K562 (cell line): ENCODE results near the gene ZDHHC22. TPM values are rescaled to one million over a fixed set of nuclear protein-coding genes. Genes with fewer than 3 reads are reported as not detected.

Experiments used
- ARID3B ChIP-seq: fragments of 250-450 bp; sonication (Bioruptor Pico); IDR thresholded peaks from 2 replicates; pipeline ENCODE4 v1.4.0; 2020; ENCODE audit warnings: borderline replicate concordance
- BMI1 ChIP-seq: fragments of 150-350 bp; IDR thresholded peaks from 2 replicates; pipeline ENCODE4 v1.6.1; 2014; ENCODE audit warnings: low read length
- C11orf30 ChIP-seq: fragments of 450-650 bp; IDR thresholded peaks from 2 replicates; pipeline ENCODE4 v1.6.1; 2016; ENCODE audit warnings: low read depth, mild to moderate bottlenecking
- CREM ChIP-seq: IDR thresholded peaks from 2 replicates; pipeline ENCODE4 v1.6.1; 2014; ENCODE audit warnings: antibody characterized with exemption, low read depth
- DEAF1 ChIP-seq: fragments of 450-650 bp; formaldehyde crosslinking; IDR thresholded peaks from 2 replicates; pipeline ENCODE4 v1.4.0; 2020; ENCODE audit warnings: mild to moderate bottlenecking, moderate library complexity
- GTF2B ChIP-seq: IDR thresholded peaks from 2 replicates; pipeline ENCODE4 v1.6.1; 2011; ENCODE audit not compliant: insufficient read length; ENCODE audit errors: extremely low read depth
- NR2C1 ChIP-seq, 2 experiments: fragments of 450-650 bp; IDR thresholded peaks; 2 replicates each; pipeline ENCODE4 v1.6.1; 2017; ENCODE audit warnings: mild to moderate bottlenecking in 2 of 2, antibody characterized with exemption in 1 of 2, inconsistent platforms in 1 of 2, missing compliant biosample characterization in 1 of 2, missing genetic modification characterization in 1 of 2
- RB1 ChIP-seq: fragments of 450-650 bp; IDR thresholded peaks from 2 replicates; pipeline ENCODE4 v1.6.1; 2017; ENCODE audit warnings: low read depth, mild to moderate bottlenecking
- RBM15 ChIP-seq: fragments of 200-400 bp; formaldehyde crosslinking; IDR thresholded peaks from 2 replicates; pipeline ENCODE4 v1.6.1; 2018; ENCODE audit warnings: mild to moderate bottlenecking, low read length, moderate library complexity; ENCODE audit not compliant: insufficient read depth
- RUNX1 ChIP-seq: sonication (generic); IDR thresholded peaks from 2 replicates; pipeline ENCODE4 v1.6.1; 2016; ENCODE audit warnings: antibody characterized with exemption, low read depth
- TEAD1 ChIP-seq, 2 experiments: fragments of 450-650 bp in 1 of 2; sonication (generic) in 1 of 2; formaldehyde crosslinking; IDR thresholded peaks; 2 replicates each; pipeline versions ENCODE4 v1.4.0 to v1.8.0; 2020 to 2022; ENCODE audit warnings: mild to moderate bottlenecking in 2 of 2, missing genetic modification reagents in 1 of 2
- ZBTB7A ChIP-seq: IDR thresholded peaks from 2 replicates; pipeline ENCODE4 v1.6.1; 2011; ENCODE audit warnings: low read depth, mild to moderate bottlenecking, low read length, moderate library complexity, borderline replicate concordance; ENCODE audit not compliant: control insufficient read depth
- ZHX1 ChIP-seq: fragments of 150-350 bp; conservative IDR thresholded peaks from 2 replicates; pipeline ENCODE4 v1.6.1; 2014; ENCODE audit warnings: low read length
- ZNF639 ChIP-seq, 2 experiments: fragments of 200-800 bp in 1 of 2; sonication (Bioruptor generic) in 1 of 2; sonication (generic) in 1 of 2; formaldehyde crosslinking in 1 of 2; IDR thresholded peaks in 1 of 2; conservative IDR thresholded peaks in 1 of 2; 2 replicates each; pipeline versions ENCODE4 v1.5.0 to v1.6.1; 2016 to 2020; ENCODE audit warnings: missing compliant biosample characterization in 1 of 2, missing genetic modification characterization in 1 of 2, missing genetic modification reagents in 1 of 2
- polyA plus RNA-seq, 8 experiments: library from polyadenylated mRNA; depleted of rRNA in 4 of 8; stranded (reverse) in 5 of 8; unstranded in 3 of 8; fragments of >200 nt; fragmentation: Nextera tagmentation in 2 of 8; fragmentation: Illumina TruSeq in 1 of 8; extraction: Ambion mirVana in 2 of 8; extraction: Trizol in 1 of 8; gene quantifications; 2 replicates each; pipeline versions ENCODE4 v1.2.1 to v1.2.3, GENCODE V29; 2011 to 2014; ENCODE audit warnings: inconsistent platforms in 1 of 8, missing spikeins in 1 of 8
- total RNA-seq, 7 experiments: library from RNA; depleted of rRNA in 6 of 7; stranded (reverse); fragments of >200 nt in 6 of 7; fragmentation: Illumina TruSeq in 2 of 7; extraction: Trizol in 2 of 7; gene quantifications; 2 replicates each; pipeline versions ENCODE4 v1.2.1 to v1.2.3, GENCODE V29; 2011 to 2021; ENCODE audit warnings: low replicate concordance in 1 of 7

The ZDHHC22 gene
- total and polyA plus RNA-seq, 9 of the 15 experiments (the other 6 are each of a cell fraction or from before 2014, with no cell fraction given), result not detected

GRCh38 chr14:77097700-77098528 is 43.7 kb downstream of the ZDHHC22 start, which contains the start of gene CIPC (continued):
- peak in 1 of 2 experiments; percentile 95; a peak in 2 of 4 replicates for TF ChIP-seq ZNF639 (CRISPR knock-in tag; conservative IDR thresholded peaks at IDR 0.05 in 1 of 2, IDR thresholded peaks at IDR 0.05 in 1 of 2)
- TF ChIP-seq NR2C1 (IDR thresholded peaks at IDR 0.05), result peak; percentile 67; the same call in 1 of the 2 replicates
- no peak for TF ChIP-seq NR2C1 (tag; IDR thresholded peaks at IDR 0.05)
- TF ChIP-seq TEAD1 (CRISPR knock-in tag; IDR thresholded peaks at IDR 0.05), result peak in 1 of 2 experiments; percentile 84; a peak in 1 of 4 replicates
- TF ChIP-seq RB1, result peak; percentile 72; the same call in 1 of the 2 replicates
- no peak for TF ChIP-seq RBM15
- TF ChIP-seq C11orf30, result peak; percentile 16; the same call in 1 of the 2 replicates
- TF ChIP-seq DEAF1 (CRISPR knock-in tag), result no peak
- TF ChIP-seq ZBTB7A, result peak; percentile 24
- TF ChIP-seq ARID3B (CRISPR knock-in tag), result no peak
- peak; percentile 65 for TF ChIP-seq CREM
- TF ChIP-seq GTF2B, result no peak
- no peak for TF ChIP-seq ZHX1
- no peak; the same call in 1 of the 2 replicates for TF ChIP-seq RUNX1
- peak; percentile 65; the same call in 1 of the 2 replicates for TF ChIP-seq BMI1
